Smooth muscle cell (in vitro differentiated cells): Measurements from ENCODE around the gene UNC5B. TPM values are rescaled to one million over a fixed set of nuclear protein-coding genes. Genes with fewer than 3 reads are reported as not detected.

Source experiments
- DNase-seq: peaks from one replicate; lab custom pipeline; 2025; ENCODE audit not compliant: unreplicated experiment; lab: John Stamatoyannopoulos, UW
- H2AFZ ChIP-seq: fragments of 200-600 bp; sonication (generic); 2 replicates; pipeline ENCODE4 v1.6.0; 2016; ENCODE audit warnings: antibody characterized with exemption, low read depth, mild to moderate bottlenecking
- H3F3A ChIP-seq: fragments of 200-600 bp; sonication (generic); 2 replicates; pipeline ENCODE4 v1.6.0; 2017; ENCODE audit warnings: antibody characterized with exemption, low read depth
- H3K27ac ChIP-seq: fragments of 200-600 bp; sonication (generic); 2 replicates; pipeline ENCODE4 v1.5.1; 2016; ENCODE audit warnings: low read depth, mild to moderate bottlenecking
- H3K27me3 ChIP-seq: fragments of 200-600 bp; sonication (generic); 2 replicates; pipeline ENCODE4 v1.6.1; 2016; ENCODE audit warnings: low read depth, mild to moderate bottlenecking
- H3K36me3 ChIP-seq: fragments of 200-600 bp; sonication (generic); 2 replicates; pipeline ENCODE4 v1.5.1; 2016; ENCODE audit warnings: low read depth
- H3K4me1 ChIP-seq: fragments of 200-600 bp; sonication (generic); 2 replicates; pipeline ENCODE4 v1.5.1; 2016; ENCODE audit warnings: low read depth
- H3K4me2 ChIP-seq: fragments of 200-600 bp; sonication (generic); 2 replicates; pipeline ENCODE4 v1.6.0; 2016; ENCODE audit warnings: mild to moderate bottlenecking
- H3K4me3 ChIP-seq: fragments of 200-600 bp; sonication (generic); 2 replicates; pipeline ENCODE4 v1.5.1; 2016; ENCODE audit warnings: mild to moderate bottlenecking
- H3K79me2 ChIP-seq: fragments of 200-600 bp; sonication (generic); 2 replicates; pipeline ENCODE4 v1.6.0; 2016; ENCODE audit warnings: low read depth, mild to moderate bottlenecking
- H3K9ac ChIP-seq: fragments of 200-600 bp; sonication (generic); 2 replicates; pipeline ENCODE4 v1.6.0; 2016; ENCODE audit warnings: low read depth
- H3K9me3 ChIP-seq: fragments of 200-600 bp; sonication (generic); replicated peaks from 2 replicates; pipeline ENCODE4 v1.5.1; 2016; ENCODE audit warnings: low read depth
- H4K20me1 ChIP-seq: fragments of 200-600 bp; sonication (generic); 2 replicates; pipeline ENCODE4 v1.6.0; 2016; ENCODE audit warnings: low read depth
- WGBS: methylation state at CpG from one replicate; pipeline ENCODE4 v1.1.7; 2016; ENCODE audit warnings: low lambda C conversion rate; 5-methylcytosine and 5-hydroxymethylcytosine counted together
- polyA plus RNA-seq: library from polyadenylated mRNA; unstranded; fragments of >200 nt; fragmentation: Nextera tagmentation; extraction: Ambion mirVana; gene quantifications from 2 replicates; pipeline ENCODE4 v1.2.1, GENCODE V29; 2016
- total RNA-seq: library from RNA; depleted of rRNA; stranded (reverse); fragments of >200 nt; gene quantifications from 2 replicates; pipeline ENCODE4 v1.2.3, GENCODE V29; 2014
- TF ChIP-seq, protein P1 (sequence below): fragments of 200-600 bp; sonication (generic); IDR thresholded peaks from 2 replicates; pipeline ENCODE4 v1.5.1; 2017; ENCODE audit warnings: borderline replicate concordance, mild to moderate bottlenecking, antibody characterized with exemption; ENCODE audit not compliant: insufficient read depth, poor library complexity, severe bottlenecking

The UNC5B gene
- total RNA-seq (89.6 and 92.7 TPM in 2 replicates), polyA plus RNA-seq (115 and 142 TPM in 2 replicates)

DNA sequence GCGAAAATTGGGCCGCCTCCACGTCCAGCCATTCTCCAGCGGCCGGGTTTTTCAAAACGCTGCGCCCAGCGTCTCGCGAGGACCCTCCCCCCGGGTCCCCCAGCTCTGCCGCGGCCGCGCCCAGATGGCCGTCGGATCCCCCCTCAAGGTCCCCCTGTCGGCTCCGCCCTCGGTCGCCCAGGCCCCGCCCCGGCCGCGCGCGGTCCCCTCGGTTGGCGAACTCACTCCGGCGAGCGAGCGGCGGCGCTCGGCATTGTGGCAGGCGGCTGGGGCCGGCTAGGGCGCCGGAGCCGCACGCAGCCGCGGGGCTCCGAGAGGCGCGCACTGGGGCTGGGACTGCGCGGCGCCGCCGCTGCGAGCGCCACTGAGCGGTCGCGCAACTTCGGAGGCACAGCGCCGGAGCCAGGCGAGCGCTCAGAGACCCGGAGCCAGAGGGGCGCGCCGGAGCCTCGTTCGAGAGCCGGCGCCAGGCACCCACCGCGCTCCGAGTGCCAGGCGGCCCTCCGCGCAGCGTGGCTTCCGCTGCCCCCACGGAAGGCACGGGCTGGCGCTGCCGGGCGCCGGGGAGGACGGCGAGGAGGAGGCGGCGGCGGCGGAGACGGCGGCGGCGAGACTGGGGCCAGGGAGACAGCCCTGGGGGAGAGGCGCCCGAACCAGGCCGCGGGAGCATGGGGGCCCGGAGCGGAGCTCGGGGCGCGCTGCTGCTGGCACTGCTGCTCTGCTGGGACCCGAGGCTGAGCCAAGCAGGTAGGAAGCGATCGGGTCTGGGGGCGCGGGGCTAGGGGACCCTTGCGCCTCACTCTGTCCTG lies at the start of gene UNC5B:
UNC5B (plus strand) TSS at position 253 of the 809 bp plus-strand sequence; CDS start at position 669, 416 bp downstream.
- H3K27me3 ChIP-seq: no peaks in the 10 kb centered on the region
- peak within 1 kb of the TSS; percentile 94 for H3K4me2 ChIP-seq
- peak within 1 kb of the TSS; percentile 92 for H2AFZ ChIP-seq
- peak within 1 kb of the TSS; percentile 91 for H3K9ac ChIP-seq
- no peaks in the 10 kb centered on the region for H3K36me3 ChIP-seq
- H3F3A ChIP-seq: peaks cover 19% of the 10 kb centered on the region
- H3K9me3 ChIP-seq: no peaks in the 10 kb centered on the region
- under 1% methylated on average over 78 of the region's 109 CpGs for WGBS
- H3K4me3 ChIP-seq: peak within 1 kb of the TSS; percentile 95
- peaks cover 51% of the 10 kb centered on the region for H3K4me1 ChIP-seq
- DNase-seq: peak; percentile 76
- peak within 1 kb of the TSS; percentile 58 for H3K27ac ChIP-seq
- TF ChIP-seq, protein P1, sequence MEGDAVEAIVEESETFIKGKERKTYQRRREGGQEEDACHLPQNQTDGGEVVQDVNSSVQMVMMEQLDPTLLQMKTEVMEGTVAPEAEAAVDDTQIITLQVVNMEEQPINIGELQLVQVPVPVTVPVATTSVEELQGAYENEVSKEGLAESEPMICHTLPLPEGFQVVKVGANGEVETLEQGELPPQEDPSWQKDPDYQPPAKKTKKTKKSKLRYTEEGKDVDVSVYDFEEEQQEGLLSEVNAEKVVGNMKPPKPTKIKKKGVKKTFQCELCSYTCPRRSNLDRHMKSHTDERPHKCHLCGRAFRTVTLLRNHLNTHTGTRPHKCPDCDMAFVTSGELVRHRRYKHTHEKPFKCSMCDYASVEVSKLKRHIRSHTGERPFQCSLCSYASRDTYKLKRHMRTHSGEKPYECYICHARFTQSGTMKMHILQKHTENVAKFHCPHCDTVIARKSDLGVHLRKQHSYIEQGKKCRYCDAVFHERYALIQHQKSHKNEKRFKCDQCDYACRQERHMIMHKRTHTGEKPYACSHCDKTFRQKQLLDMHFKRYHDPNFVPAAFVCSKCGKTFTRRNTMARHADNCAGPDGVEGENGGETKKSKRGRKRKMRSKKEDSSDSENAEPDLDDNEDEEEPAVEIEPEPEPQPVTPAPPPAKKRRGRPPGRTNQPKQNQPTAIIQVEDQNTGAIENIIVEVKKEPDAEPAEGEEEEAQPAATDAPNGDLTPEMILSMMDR: no peak
- H3K79me2 ChIP-seq: peaks cover 58% of the 10 kb centered on the region
- peaks cover 50% of the 10 kb centered on the region for H4K20me1 ChIP-seq

- Histone ChIP-seq H3K27me3 (peaks cover 32% of the 10 kb centered on the region), H3K9ac (no peak overlapping the region), H4K20me1 (no peaks in the 10 kb centered on the region), H2AFZ (no peak overlapping the region), H3K79me2 (no peaks in the 10 kb centered on the region), H3K4me3 (no peak overlapping the region), H3F3A (peaks cover 3% of the 10 kb centered on the region), H3K27ac (no peak overlapping the region), H3K4me1 (no peaks in the 10 kb centered on the region), H3K4me2 (no peak overlapping the region), H3K36me3 (no peaks in the 10 kb centered on the region), H3K9me3 (no peaks in the 10 kb centered on the region)
- no peak for DNase-seq
- TF ChIP-seq, protein P1: no peak
Measured at GRCh38 chr10:71173466-71173865, 38.9 kb upstream of the UNC5B start.

GRCh38 chr10:71176661-71177060 lies 35.7 kb upstream of the UNC5B start:
- Histone ChIP-seq H2AFZ (no peak overlapping the region), H3K4me1 (no peaks in the 10 kb centered on the region), H3K9ac (no peak overlapping the region), H3K4me2 (no peak overlapping the region), H3K4me3 (no peak overlapping the region), H3K36me3 (no peaks in the 10 kb centered on the region), H3K9me3 (no peaks in the 10 kb centered on the region), H4K20me1 (no peaks in the 10 kb centered on the region), H3K27me3 (peaks cover under 1% of the 10 kb centered on the region), H3K79me2 (no peaks in the 10 kb centered on the region), H3F3A (peaks cover 3% of the 10 kb centered on the region), H3K27ac (no peak overlapping the region)
- TF ChIP-seq, protein P1: no peak
- WGBS: 85% methylated on average over 2 of the region's 2 CpGs
- DNase-seq: no peak
